Osteoblast (primary cell): Measurements from ENCODE around the gene MAPT. TPM values are rescaled to one million over a fixed set of nuclear protein-coding genes. Genes with fewer than 3 reads are reported as not detected.

Source experiments
- DNase-seq: peaks from one replicate; pipeline ENCODE4 v3.0.0; 2011; ENCODE audit warnings: low spot score, mixed read lengths; ENCODE audit not compliant: insufficient read length; ENCODE audit errors: missing footprints
- H2AFZ ChIP-seq: 2 replicates; pipeline ENCODE4 v1.6.0; 2011; ENCODE audit warnings: mild to moderate bottlenecking, low read length
- H3K27ac ChIP-seq: 2 replicates; pipeline ENCODE4 v1.5.1; 2011; ENCODE audit warnings: mild to moderate bottlenecking, low read depth, low read length, moderate library complexity
- H3K27me3 ChIP-seq: 2 replicates; pipeline ENCODE4 v1.6.0; 2012; ENCODE audit warnings: mild to moderate bottlenecking, control low read depth, inconsistent platforms, low read length, moderate library complexity; ENCODE audit not compliant: insufficient read depth
- H3K36me3 ChIP-seq: 2 replicates; pipeline ENCODE4 v1.5.1; 2011; ENCODE audit warnings: mild to moderate bottlenecking, low read length, control low read depth, moderate library complexity; ENCODE audit not compliant: insufficient read depth
- H3K4me1 ChIP-seq: 2 replicates; pipeline ENCODE4 v1.5.1; 2011; ENCODE audit warnings: mild to moderate bottlenecking, low read length, control low read depth, moderate library complexity; ENCODE audit not compliant: insufficient read depth
- H3K4me2 ChIP-seq: 2 replicates; pipeline ENCODE4 v1.6.0; 2011; ENCODE audit warnings: mild to moderate bottlenecking, low read length; ENCODE audit not compliant: insufficient read depth
- H3K4me3 ChIP-seq: fragments of 200-600 bp; sonication (generic); 3 replicates; pipeline ENCODE4 v1.5.1; 2012; ENCODE audit warnings: mild to moderate bottlenecking, low read length, inconsistent platforms; ENCODE audit not compliant: insufficient read depth
- H3K79me2 ChIP-seq: 2 replicates; pipeline ENCODE4 v1.6.0; 2012; ENCODE audit warnings: mild to moderate bottlenecking, low read length, control low read depth, inconsistent platforms; ENCODE audit not compliant: insufficient read depth
- H3K9me3 ChIP-seq: 2 replicates; pipeline ENCODE4 v1.5.1; 2011; ENCODE audit warnings: low read depth, low read length, control low read depth
- H4K20me1 ChIP-seq: 2 replicates; pipeline ENCODE4 v1.6.0; 2012; ENCODE audit warnings: mild to moderate bottlenecking, low read length, control low read depth; ENCODE audit not compliant: insufficient read depth
- total RNA-seq: library from RNA; depleted of rRNA; stranded (reverse); fragments of >200 nt; gene quantifications from 2 replicates; pipeline ENCODE4 v1.2.3, GENCODE V29; 2012
- TF ChIP-seq, protein P1 (sequence below): IDR thresholded peaks from 2 replicates; pipeline ENCODE4 v1.5.1; 2011; ENCODE audit warnings: mild to moderate bottlenecking, low read depth, low read length, moderate library complexity; ENCODE audit errors: extremely low read depth

Gene MAPT
- total RNA-seq, 1 donor = 0.36 TPM

- Histone ChIP-seq H3K79me2 (no peaks in the 10 kb centered on the region), H3K4me1 (no peaks in the 10 kb centered on the region), H2AFZ (no peak overlapping the region), H3K27ac (no peak overlapping the region), H4K20me1 (no peaks in the 10 kb centered on the region), H3K4me3 (no peak overlapping the region), H3K9me3 (no peaks in the 10 kb centered on the region), H3K36me3 (no peaks in the 10 kb centered on the region), H3K4me2 (no peak overlapping the region), H3K27me3 (peaks cover 21% of the 10 kb centered on the region)
- no peak for DNase-seq
- TF ChIP-seq, protein P1, sequence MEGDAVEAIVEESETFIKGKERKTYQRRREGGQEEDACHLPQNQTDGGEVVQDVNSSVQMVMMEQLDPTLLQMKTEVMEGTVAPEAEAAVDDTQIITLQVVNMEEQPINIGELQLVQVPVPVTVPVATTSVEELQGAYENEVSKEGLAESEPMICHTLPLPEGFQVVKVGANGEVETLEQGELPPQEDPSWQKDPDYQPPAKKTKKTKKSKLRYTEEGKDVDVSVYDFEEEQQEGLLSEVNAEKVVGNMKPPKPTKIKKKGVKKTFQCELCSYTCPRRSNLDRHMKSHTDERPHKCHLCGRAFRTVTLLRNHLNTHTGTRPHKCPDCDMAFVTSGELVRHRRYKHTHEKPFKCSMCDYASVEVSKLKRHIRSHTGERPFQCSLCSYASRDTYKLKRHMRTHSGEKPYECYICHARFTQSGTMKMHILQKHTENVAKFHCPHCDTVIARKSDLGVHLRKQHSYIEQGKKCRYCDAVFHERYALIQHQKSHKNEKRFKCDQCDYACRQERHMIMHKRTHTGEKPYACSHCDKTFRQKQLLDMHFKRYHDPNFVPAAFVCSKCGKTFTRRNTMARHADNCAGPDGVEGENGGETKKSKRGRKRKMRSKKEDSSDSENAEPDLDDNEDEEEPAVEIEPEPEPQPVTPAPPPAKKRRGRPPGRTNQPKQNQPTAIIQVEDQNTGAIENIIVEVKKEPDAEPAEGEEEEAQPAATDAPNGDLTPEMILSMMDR = no peak
Measured at GRCh38 chr17:45869676-45870341, 24.5 kb upstream of the MAPT start.

DNA sequence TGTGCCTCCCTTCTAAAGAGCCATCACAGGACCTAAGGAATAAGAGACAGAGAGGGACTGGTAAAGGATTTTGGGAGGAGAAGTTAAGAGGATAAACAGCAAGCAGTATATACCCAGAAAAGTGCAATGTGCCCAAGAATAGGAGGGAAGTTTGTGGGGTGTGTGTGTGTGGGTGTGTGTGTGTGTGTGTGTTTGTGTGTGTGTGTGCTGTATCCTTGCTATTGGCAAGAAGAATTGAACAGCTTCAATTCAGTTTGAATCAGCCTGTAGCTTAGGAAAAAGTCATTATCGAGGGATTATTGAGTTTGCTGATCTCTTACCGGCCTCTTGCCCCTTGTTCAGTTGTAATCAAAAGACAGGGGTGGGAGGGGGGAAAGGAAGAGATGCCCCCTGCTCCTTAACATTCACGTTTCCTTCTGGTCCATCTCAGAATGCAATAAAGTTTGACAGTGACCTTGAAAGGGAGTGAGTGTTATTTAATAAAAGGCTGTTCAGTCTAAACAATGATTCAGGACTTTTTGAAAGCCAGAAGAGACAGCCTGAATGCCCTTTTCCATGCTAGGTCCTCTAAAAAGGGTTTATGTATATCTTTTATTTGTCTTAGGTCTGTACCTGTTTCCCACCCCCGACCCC lies 23.9 kb upstream of the MAPT start:
- H3K4me1 ChIP-seq = no peaks in the 10 kb centered on the region
- H4K20me1 ChIP-seq = no peaks in the 10 kb centered on the region
- DNase-seq = no peak
- TF ChIP-seq, protein P1 = no peak
- no peak overlapping the region for H2AFZ ChIP-seq
- no peak overlapping the region for H3K4me3 ChIP-seq
- H3K79me2 ChIP-seq = no peaks in the 10 kb centered on the region
- H3K27ac ChIP-seq = no peak overlapping the region
- peaks cover 15% of the 10 kb centered on the region for H3K27me3 ChIP-seq
- H3K4me2 ChIP-seq = no peak overlapping the region
- no peaks in the 10 kb centered on the region for H3K36me3 ChIP-seq
- no peaks in the 10 kb centered on the region for H3K9me3 ChIP-seq

DNA sequence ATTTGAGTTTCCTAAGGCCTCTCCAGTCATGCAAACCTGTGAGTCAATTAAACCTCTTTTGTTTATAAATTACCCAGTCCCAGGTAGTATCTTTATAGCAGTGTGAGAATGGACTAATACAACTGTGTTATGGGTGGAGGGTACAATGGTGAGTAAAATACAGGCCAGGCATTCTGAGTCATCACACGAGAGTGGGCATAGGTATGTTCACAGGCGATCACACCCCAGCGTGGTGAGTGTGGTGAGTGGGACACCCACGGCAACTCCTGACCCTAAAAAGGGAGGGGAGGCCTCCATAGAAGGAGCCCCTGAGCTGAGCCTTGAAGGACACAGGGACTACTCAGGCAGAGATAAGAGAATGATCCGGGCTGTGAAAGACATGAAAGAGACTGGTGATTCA lies 22.6 kb upstream of the MAPT start:
- H3K36me3 ChIP-seq = no peaks in the 10 kb centered on the region
- H4K20me1 ChIP-seq = no peaks in the 10 kb centered on the region
- no peak overlapping the region for H3K4me3 ChIP-seq
- no peaks in the 10 kb centered on the region for H3K9me3 ChIP-seq
- H3K27ac ChIP-seq = no peak overlapping the region
- no peak for DNase-seq
- H3K79me2 ChIP-seq = no peaks in the 10 kb centered on the region
- H2AFZ ChIP-seq = no peak overlapping the region
- H3K4me1 ChIP-seq = no peaks in the 10 kb centered on the region
- H3K4me2 ChIP-seq = no peak overlapping the region
- H3K27me3 ChIP-seq = peaks cover 5% of the 10 kb centered on the region
- TF ChIP-seq, protein P1 = no peak

DNA sequence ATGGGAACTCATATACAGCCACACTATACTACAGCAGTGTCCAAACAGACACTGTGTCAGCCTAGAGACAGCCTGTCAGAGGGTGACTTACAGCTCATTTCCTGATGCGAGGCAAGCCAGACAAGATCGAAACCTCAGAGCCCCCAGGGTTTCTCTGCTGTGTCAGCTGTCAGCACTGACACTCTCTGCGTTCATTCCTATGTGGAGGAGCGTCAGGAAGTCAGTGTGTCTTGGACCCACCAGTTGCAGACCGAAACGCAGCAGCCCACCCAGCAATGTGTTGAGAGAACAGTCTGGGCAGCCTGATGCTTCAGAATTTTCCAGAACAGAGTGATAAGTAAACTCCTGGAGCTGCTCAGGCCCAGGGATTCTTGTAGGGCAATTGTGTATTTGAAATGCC lies 20.6 kb upstream of the MAPT start:
- Histone ChIP-seq H4K20me1 (no peaks in the 10 kb centered on the region), H3K79me2 (no peaks in the 10 kb centered on the region), H2AFZ (no peak overlapping the region), H3K36me3 (no peaks in the 10 kb centered on the region), H3K4me1 (no peaks in the 10 kb centered on the region), H3K4me3 (no peak overlapping the region), H3K27ac (no peak overlapping the region), H3K4me2 (no peak overlapping the region), H3K27me3 (peaks cover 9% of the 10 kb centered on the region), H3K9me3 (no peaks in the 10 kb centered on the region)
- TF ChIP-seq, protein P1 = no peak
- no peak for DNase-seq
